H1 (cell line): ENCODE data around the gene KCNH1. TPM values are rescaled to one million over a fixed set of nuclear protein-coding genes. Genes with fewer than 3 reads are reported as not detected.

Source experiments
- E2F6 ChIP-seq: IDR thresholded peaks from 2 replicates; pipeline ENCODE4 v1.6.1; 2012; ENCODE audit warnings: inconsistent platforms
- EZH2 ChIP-seq: fragments of 200-600 bp; sonication (generic); IDR thresholded peaks from 2 replicates; pipeline ENCODE4 v1.7.1; 2012; ENCODE audit warnings: low read depth, mild to moderate bottlenecking, moderate library complexity, low read length, inconsistent platforms; ENCODE audit not compliant: severe bottlenecking
- SP2 ChIP-seq: IDR thresholded peaks from 2 replicates; pipeline ENCODE4 v1.6.1; 2012; ENCODE audit warnings: mild to moderate bottlenecking, low read length, inconsistent platforms
- TBP ChIP-seq: IDR thresholded peaks from 2 replicates; pipeline ENCODE4 v1.6.1; 2011; ENCODE audit warnings: low read depth, low read length, improper control_type of control experiment
- polyA plus RNA-seq, 7 experiments: library from polyadenylated mRNA; depleted of rRNA in 3 of 7; stranded (reverse) in 5 of 7; unstranded in 2 of 7; fragments of >200 nt in 5 of 7; fragments of 200-250 nt in 2 of 7; gene quantifications; 1 replicate in 5 of 7; 2 replicates in 1 of 7; 4 replicates in 1 of 7; pipeline versions ENCODE4 v1.2.1 to v1.2.3, GENCODE V29; 2011 to 2013; ENCODE audit warnings: missing spikeins in 2 of 7, mixed read lengths in 2 of 7
- total RNA-seq: library from RNA; stranded (reverse); fragmentation: NEBNext Ultra II Directional; extraction: Animal tissue kit (Norgen Biotek cat#: 25700); gene quantifications from 2 replicates; pipeline ENCODE4 v1.2.1, GENCODE V29; 2021

Gene KCNH1
- total and polyA plus RNA-seq, 2 of the 8 experiments (the other 6 are each of a cell fraction or from before 2014, with no cell fraction given) = 0.27 to 0.34 TPM

- no peak for TF ChIP-seq EZH2
- TF ChIP-seq SP2 = no peak
- TF ChIP-seq E2F6 = no peak
- TF ChIP-seq TBP = no peak
These were observed 184.5 kb downstream of the KCNH1 start (continued) for GRCh38 chr1:210949489-210949888.
